ENCODE data around the gene ATOH1.

Gene ATOH1

DNA sequence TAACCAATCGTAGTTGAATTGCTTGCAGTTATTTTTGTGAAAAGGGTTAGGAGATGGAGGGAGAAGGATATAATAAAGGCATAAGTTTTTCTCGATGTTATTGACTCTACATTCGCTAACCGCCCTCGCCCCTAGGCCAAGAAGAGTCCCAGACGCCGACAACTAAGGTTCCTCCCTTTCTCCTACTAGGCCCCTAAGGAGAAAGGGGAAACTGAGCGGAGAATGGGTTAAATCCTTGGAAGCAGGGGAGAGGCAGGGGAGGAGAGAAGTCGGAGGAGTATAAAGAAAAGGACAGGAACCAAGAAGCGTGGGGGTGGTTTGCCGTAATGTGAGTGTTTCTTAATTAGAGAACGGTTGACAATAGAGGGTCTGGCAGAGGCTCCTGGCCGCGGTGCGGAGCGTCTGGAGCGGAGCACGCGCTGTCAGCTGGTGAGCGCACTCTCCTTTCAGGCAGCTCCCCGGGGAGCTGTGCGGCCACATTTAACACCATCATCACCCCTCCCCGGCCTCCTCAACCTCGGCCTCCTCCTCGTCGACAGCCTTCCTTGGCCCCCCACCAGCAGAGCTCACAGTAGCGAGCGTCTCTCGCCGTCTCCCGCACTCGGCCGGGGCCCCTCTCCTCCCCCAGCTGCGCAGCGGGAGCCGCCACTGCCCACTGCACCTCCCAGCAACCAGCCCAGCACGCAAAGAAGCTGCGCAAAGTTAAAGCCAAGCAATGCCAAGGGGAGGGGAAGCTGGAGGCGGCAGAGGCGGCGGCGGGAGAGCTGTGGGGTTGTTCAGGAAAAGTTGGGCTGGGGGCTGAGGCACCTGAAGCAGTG is 5.9 kb downstream of the ATOH1 start:
- H3K4me2 ChIP-seq = no peak overlapping the region
- H3K27me3 ChIP-seq = no peaks in the 10 kb centered on the region
- no peak overlapping the region for H3K27ac ChIP-seq
- no peak for TF ChIP-seq Cebpa-rat (IDR thresholded peaks at IDR 0.05)
- H3K9me3 ChIP-seq = peaks cover 23% of the 10 kb centered on the region
- H3K4me3 ChIP-seq = no peak overlapping the region
- no peak overlapping the region for H3K9ac ChIP-seq
- no peaks in the 10 kb centered on the region for H3K4me1 ChIP-seq
- no peaks in the 10 kb centered on the region for H4K20me1 ChIP-seq
- H3K36me3 ChIP-seq = no peaks in the 10 kb centered on the region

DNA sequence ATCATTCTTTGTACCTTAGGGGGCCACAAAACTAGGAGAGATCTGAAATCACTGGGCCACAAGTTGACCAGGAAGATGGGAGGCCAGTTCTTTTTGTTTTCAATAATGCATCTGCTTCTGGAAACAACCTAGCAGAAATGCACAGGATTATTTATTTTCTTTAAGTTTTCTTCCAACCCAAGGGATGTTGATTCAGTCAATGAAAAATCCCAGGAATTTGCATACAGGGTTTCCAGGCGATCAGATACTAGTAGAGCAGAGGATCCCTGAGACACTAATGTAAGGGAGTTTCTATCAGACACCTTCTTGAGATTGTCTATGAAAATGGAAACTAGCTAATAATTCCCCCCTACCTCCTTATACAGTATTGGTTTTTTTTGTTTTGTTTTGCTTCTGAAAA is 7.4 kb downstream of the ATOH1 start:
- Histone ChIP-seq H3K36me3 (no peaks in the 10 kb centered on the region), H3K9ac (no peak overlapping the region), H3K4me1 (no peaks in the 10 kb centered on the region), H4K20me1 (no peaks in the 10 kb centered on the region), H3K27ac (no peak overlapping the region), H3K9me3 (peaks cover 13% of the 10 kb centered on the region; the same call in 1 of the 2 replicates), H3K4me3 (no peak overlapping the region), H3K27me3 (no peaks in the 10 kb centered on the region), H3K4me2 (no peak overlapping the region)
- TF ChIP-seq Cebpa-rat (IDR thresholded peaks at IDR 0.05) = no peak

DNA sequence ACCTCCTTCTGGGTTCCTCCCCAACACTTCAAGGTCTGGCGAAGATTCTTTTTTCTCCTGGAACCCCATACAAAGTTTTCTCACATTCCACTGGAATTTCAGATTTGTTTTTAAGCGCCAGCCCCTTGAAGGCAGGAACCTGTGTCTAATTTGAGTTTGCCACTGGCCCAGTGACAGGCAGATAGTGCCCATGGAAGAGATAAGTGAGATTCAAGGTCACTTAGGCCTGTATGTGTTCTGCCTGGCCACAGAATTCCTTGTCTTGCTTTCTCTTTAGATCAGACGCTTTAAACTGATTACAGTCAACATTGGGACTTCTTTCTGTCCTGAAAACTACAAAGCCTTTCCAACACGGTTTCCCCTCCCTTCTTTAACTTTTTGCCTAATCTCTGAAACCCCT is 11.2 kb downstream of the ATOH1 start:
- TF ChIP-seq Cebpa-rat (IDR thresholded peaks at IDR 0.05) = no peak
- H4K20me1 ChIP-seq = no peaks in the 10 kb centered on the region
- no peak overlapping the region for H3K27ac ChIP-seq
- H3K27me3 ChIP-seq = no peaks in the 10 kb centered on the region
- peaks cover 7% of the 10 kb centered on the region; the same call in 1 of the 2 replicates for H3K9me3 ChIP-seq
- H3K4me1 ChIP-seq = no peaks in the 10 kb centered on the region
- H3K4me3 ChIP-seq = no peak overlapping the region
- no peaks in the 10 kb centered on the region for H3K36me3 ChIP-seq
- no peak overlapping the region for H3K9ac ChIP-seq
- no peak overlapping the region for H3K4me2 ChIP-seq

DNA sequence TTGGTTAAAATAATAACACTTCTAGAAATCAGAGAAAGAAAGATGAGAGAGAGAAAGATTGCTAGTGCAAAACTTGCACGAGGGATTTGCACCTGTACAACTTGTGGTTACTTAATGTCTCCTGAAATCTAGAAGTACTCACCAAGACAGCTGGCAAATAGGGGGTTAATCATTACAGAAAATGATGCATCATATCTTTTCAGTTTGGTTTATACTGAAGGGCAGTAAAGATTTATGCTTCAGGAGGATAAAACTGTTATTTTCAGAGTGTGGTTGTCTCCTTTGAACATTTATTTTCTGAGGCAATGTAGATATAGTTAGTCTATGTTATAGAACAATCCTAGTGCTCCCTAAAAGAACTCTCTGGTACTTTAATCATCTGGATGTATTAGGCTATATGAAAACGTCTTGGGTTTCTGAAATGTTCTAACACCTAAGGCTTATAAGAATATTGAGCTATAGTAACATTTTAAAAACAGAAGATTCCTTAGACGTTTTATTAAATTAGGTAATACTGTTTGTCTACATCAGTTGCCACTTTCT is 13.3 kb downstream of the ATOH1 start:
- no peak overlapping the region for H3K27ac ChIP-seq
- no peak overlapping the region for H3K4me3 ChIP-seq
- no peaks in the 10 kb centered on the region for H4K20me1 ChIP-seq
- H3K36me3 ChIP-seq = no peaks in the 10 kb centered on the region
- TF ChIP-seq Cebpa-rat (IDR thresholded peaks at IDR 0.05) = no peak
- no peaks in the 10 kb centered on the region for H3K27me3 ChIP-seq
- H3K4me1 ChIP-seq = no peaks in the 10 kb centered on the region
- H3K4me2 ChIP-seq = no peak overlapping the region
- H3K9ac ChIP-seq = no peak overlapping the region
- no peaks in the 10 kb centered on the region for H3K9me3 ChIP-seq

DNA sequence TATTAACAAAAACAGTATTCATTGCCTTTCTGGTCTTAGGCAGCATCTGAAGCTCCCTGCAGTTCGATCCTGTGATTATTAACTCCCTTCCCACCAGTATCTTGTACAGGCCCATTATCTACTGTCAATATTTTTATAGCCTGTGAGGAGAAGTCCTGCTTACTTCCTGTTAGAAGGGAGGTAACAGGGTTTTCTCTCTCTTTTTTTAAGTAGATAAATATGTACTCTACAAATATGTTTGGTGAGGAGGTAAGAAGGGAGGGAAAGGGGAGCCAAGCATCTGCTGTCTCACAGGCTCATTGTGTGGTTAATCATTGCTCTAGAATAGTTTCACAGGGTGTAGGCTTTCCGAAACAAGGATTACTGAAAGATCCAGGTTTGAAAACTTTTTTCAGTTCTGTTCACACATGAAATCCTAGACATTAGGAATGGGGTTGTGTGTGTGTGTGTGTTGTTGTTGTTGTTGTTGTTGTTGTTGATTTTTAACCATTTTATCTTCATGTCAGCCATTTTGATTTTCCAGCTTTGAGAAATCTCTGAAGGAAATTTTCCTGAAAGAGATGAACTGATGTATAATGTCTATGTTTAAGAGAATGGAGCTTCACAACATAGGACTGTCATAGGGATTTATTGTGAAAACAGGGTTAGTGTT is 14.2 kb downstream of the ATOH1 start:
- Histone ChIP-seq H3K36me3 (no peaks in the 10 kb centered on the region), H3K27me3 (no peaks in the 10 kb centered on the region), H3K4me2 (no peak overlapping the region), H3K9ac (no peak overlapping the region), H3K4me1 (no peaks in the 10 kb centered on the region), H3K27ac (no peak overlapping the region), H3K4me3 (no peak overlapping the region), H4K20me1 (no peaks in the 10 kb centered on the region), H3K9me3 (no peaks in the 10 kb centered on the region)
- TF ChIP-seq Cebpa-rat (IDR thresholded peaks at IDR 0.05) = no peak

DNA sequence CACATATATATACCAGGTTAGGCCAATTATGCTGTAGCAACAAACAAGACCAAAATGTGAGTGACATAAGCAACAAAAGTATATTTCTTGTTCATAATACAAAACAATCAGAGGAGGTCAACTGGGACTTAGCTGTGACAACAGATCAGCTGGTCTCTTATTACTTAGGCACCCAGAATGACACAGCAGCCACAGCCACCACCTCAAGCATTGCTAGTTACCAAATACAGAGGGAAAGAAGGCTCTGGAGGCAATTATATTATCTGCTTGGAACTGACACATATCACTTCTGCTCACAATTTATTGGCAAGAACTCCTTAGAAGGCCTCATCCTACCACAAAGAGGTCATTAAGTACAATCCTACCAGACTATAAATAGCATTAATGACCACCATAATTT is 15.2 kb downstream of the ATOH1 start:
- Histone ChIP-seq H3K4me1 (no peaks in the 10 kb centered on the region), H3K9me3 (no peaks in the 10 kb centered on the region), H3K36me3 (no peaks in the 10 kb centered on the region), H3K27ac (no peak overlapping the region), H4K20me1 (no peaks in the 10 kb centered on the region), H3K4me3 (no peak overlapping the region), H3K27me3 (no peaks in the 10 kb centered on the region), H3K4me2 (no peak overlapping the region), H3K9ac (no peak overlapping the region)
- TF ChIP-seq Cebpa-rat (IDR thresholded peaks at IDR 0.05) = no peak

DNA sequence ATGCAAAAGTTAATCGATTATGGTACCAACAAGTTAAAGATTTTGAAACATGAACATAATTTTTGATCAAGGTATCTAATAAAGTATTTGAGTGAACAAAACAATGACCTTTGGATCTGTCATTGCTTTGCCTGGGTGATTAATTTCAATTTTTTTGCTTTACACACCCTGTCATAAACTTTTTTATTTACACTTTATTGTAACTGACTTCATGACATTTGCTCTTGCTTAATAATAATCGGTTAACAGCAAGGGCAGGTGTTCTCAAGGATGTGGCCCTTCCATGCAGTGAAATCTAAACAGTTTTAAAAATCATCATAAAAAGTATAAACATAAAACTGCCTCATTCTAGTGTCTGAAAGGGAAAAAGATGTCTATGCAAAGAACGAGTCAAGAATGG is 24.1 kb downstream of the ATOH1 start:
- Histone ChIP-seq H3K4me1 (no peaks in the 10 kb centered on the region), H3K27me3 (no peaks in the 10 kb centered on the region), H3K9me3 (no peaks in the 10 kb centered on the region), H3K4me2 (no peak overlapping the region), H3K9ac (no peak overlapping the region), H3K36me3 (no peaks in the 10 kb centered on the region), H3K4me3 (no peak overlapping the region), H3K27ac (no peak overlapping the region), H4K20me1 (no peaks in the 10 kb centered on the region)
- no peak for TF ChIP-seq Cebpa-rat (IDR thresholded peaks at IDR 0.05)

DNA sequence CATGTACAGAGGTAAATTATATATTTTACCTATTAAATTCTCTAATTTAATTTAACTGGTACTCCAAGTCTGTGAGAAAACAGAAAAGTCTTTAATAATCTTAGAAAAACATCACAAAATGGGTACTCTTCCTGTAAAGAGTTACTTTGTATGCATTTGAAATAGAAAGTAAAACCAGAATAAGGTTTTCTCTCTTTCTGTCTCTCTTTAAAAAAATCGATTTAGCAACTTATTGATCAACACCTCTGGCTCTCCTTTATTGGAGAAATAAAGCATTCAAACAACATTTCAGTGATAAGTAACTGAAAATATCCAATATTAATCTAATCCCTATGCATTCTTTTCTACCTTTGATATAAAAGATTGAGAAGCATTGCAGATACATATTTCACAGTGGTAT is 27.4 kb downstream of the ATOH1 start:
- no peak for TF ChIP-seq Cebpa-rat (IDR thresholded peaks at IDR 0.05)
- Histone ChIP-seq H3K9me3 (no peaks in the 10 kb centered on the region), H3K36me3 (no peaks in the 10 kb centered on the region), H3K9ac (no peak overlapping the region), H3K4me1 (no peaks in the 10 kb centered on the region), H3K4me3 (no peak overlapping the region), H3K27me3 (no peaks in the 10 kb centered on the region), H3K27ac (no peak overlapping the region), H3K4me2 (no peak overlapping the region), H4K20me1 (no peaks in the 10 kb centered on the region)

DNA sequence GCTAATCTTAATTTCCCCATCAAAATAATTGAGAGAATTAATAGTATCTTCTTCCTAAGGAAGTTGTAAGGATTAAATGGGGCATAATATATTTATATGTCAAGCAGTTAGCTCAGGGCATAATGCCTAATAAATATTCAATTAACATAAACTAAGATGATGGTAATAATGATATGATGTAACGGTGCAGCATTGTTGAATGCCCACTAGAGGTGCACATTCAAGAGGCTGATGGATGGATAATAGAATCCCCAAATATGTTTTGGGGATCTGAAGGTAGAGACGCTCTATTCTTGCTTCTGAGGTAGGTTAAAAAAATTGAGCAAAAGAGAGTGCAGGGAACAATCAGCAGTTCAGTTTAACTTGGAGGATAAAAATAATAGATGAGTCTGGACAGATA is 37.1 kb downstream of the ATOH1 start:
- H3K9me3 ChIP-seq = no peaks in the 10 kb centered on the region
- TF ChIP-seq Cebpa-rat (IDR thresholded peaks at IDR 0.05) = no peak

DNA sequence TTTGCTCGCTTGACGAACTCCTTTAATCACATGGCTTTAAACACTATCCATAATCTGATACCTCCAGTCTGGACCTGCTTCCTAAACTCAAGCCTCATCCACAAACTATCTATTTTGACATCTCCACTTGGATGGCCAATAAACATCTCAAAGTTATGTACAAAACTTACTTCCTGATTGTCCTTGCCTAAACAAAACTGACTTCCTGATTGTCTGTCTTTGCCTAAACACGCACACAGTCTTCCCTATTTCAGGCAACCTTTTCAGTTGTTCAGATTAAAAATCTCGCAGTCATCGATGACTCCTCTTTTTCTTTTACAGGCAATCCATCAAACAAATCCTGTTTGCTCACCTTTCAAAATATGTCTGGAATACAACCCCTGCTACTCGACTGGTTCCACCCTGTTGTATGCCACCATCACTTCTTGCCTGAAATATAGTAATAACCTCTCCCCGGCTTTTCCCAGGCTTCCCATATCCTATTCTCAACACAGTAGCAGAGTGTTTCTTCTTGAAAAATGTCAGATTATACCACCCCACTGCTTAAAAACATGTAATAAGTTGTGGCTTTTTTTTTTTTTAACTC is 39.0 kb downstream of the ATOH1 start:
- Histone ChIP-seq H3K9ac (no peak overlapping the region), H3K4me1 (no peaks in the 10 kb centered on the region), H3K4me3 (no peak overlapping the region), H4K20me1 (no peaks in the 10 kb centered on the region), H3K27ac (no peak overlapping the region), H3K9me3 (no peaks in the 10 kb centered on the region), H3K27me3 (no peaks in the 10 kb centered on the region), H3K36me3 (no peaks in the 10 kb centered on the region), H3K4me2 (no peak overlapping the region)
- no peak for TF ChIP-seq Cebpa-rat (IDR thresholded peaks at IDR 0.05)

More for the DNA sequence above, 37.1 kb downstream of the ATOH1 start:
- H3K9ac ChIP-seq = no peak overlapping the region
- no peak overlapping the region for H3K27ac ChIP-seq
- no peak overlapping the region for H3K4me3 ChIP-seq
- H3K4me2 ChIP-seq = no peak overlapping the region
- no peaks in the 10 kb centered on the region for H3K36me3 ChIP-seq
- no peaks in the 10 kb centered on the region for H3K27me3 ChIP-seq
- H4K20me1 ChIP-seq = no peaks in the 10 kb centered on the region
- H3K4me1 ChIP-seq = no peaks in the 10 kb centered on the region

Measured in BLaER1 (cell line).